ENCODE data around the gene ITIH2.

The ITIH2 gene

GRCh38 chr10:7763929-7764328, 60.8 kb downstream of the ITIH2 start:
- Histone ChIP-seq H3K27me3 (ENCODE audit: insufficient read depth, poor library complexity, severe bottlenecking) (no peaks in the 10 kb centered on the region), H3K27ac (replicated peaks) (no peak overlapping the region), H3K4me3 (replicated peaks; ENCODE audit: insufficient read depth, low read length) (no peak overlapping the region)
- TF ChIP-seq POLR2AphosphoS5 (IDR thresholded peaks at IDR 0.05; ENCODE audit: low read depth) (no peak), REST (IDR thresholded peaks at IDR 0.05; ENCODE audit: insufficient replicate concordance, low read depth) (no peak), CTCF (IDR thresholded peaks at IDR 0.05; ENCODE audit: insufficient read depth, low read length) (no peak), GABPA (IDR thresholded peaks at IDR 0.05; ENCODE audit: low read depth) (no peak), SPI1 (IDR thresholded peaks at IDR 0.05; ENCODE audit: borderline replicate concordance, low read depth) (no peak)
- peak in 1 of 2 experiments; percentile 6 for DNase-seq (ENCODE audit: low read depth in 1 of 2, low spot score in 1 of 2)

GRCh38 chr10:7766241-7766640, 63.1 kb downstream of the ITIH2 start:
- no peak for DNase-seq (ENCODE audit: low read depth in 1 of 2, low spot score in 1 of 2)
- TF ChIP-seq REST (IDR thresholded peaks at IDR 0.05; ENCODE audit: insufficient replicate concordance, low read depth), result no peak
- TF ChIP-seq GABPA (IDR thresholded peaks at IDR 0.05; ENCODE audit: low read depth), result no peak
- no peak for TF ChIP-seq POLR2AphosphoS5 (IDR thresholded peaks at IDR 0.05; ENCODE audit: low read depth)
- no peak for TF ChIP-seq SPI1 (IDR thresholded peaks at IDR 0.05; ENCODE audit: borderline replicate concordance, low read depth)
- Histone ChIP-seq H3K27me3 (ENCODE audit: insufficient read depth, poor library complexity, severe bottlenecking) (no peaks in the 10 kb centered on the region), H3K27ac (replicated peaks) (no peak overlapping the region), H3K4me3 (replicated peaks; ENCODE audit: insufficient read depth, low read length) (no peak overlapping the region)

GRCh38 chr10:7767209-7767608, 64.1 kb downstream of the ITIH2 start:
- TF ChIP-seq CTCF (IDR thresholded peaks at IDR 0.05; ENCODE audit: insufficient read depth, low read length), result no peak
- no peak for TF ChIP-seq REST (IDR thresholded peaks at IDR 0.05; ENCODE audit: insufficient replicate concordance, low read depth)
- no peak for TF ChIP-seq GABPA (IDR thresholded peaks at IDR 0.05; ENCODE audit: low read depth)
- no peak for TF ChIP-seq SPI1 (IDR thresholded peaks at IDR 0.05; ENCODE audit: borderline replicate concordance, low read depth)
- no peak for TF ChIP-seq POLR2AphosphoS5 (IDR thresholded peaks at IDR 0.05; ENCODE audit: low read depth)
- Histone ChIP-seq H3K27ac (replicated peaks) (no peak overlapping the region), H3K27me3 (ENCODE audit: insufficient read depth, poor library complexity, severe bottlenecking) (no peaks in the 10 kb centered on the region), H3K4me3 (replicated peaks; ENCODE audit: insufficient read depth, low read length) (no peak overlapping the region)
- DNase-seq (ENCODE audit: low read depth in 1 of 2, low spot score in 1 of 2), result no peak
